CD14-positive monocyte (primary cell): ENCODE measurements around the gene MMP15. TPM values are rescaled to one million over a fixed set of nuclear protein-coding genes. Genes with fewer than 3 reads are reported as not detected.

Source experiments
- DNase-seq, 3 donors: peaks; one replicate each; pipeline ENCODE4 v3.0.0-alpha.2; 2011 to 2022
- H2AFZ ChIP-seq: 2 replicates; pipeline ENCODE4 v1.6.0; 2012; ENCODE audit warnings: mild to moderate bottlenecking, low read depth, low read length, inconsistent platforms; ENCODE audit not compliant: insufficient read depth, poor library complexity, severe bottlenecking
- H3K27ac ChIP-seq, 2 donors: 1 replicate in 1 of 2; 2 replicates in 1 of 2; pipeline ENCODE4 v1.5.1; 2012 to 2013; ENCODE audit warnings: low read length in 2 of 2, control low read depth in 1 of 2, inconsistent platforms in 1 of 2, low read depth in 1 of 2, mild to moderate bottlenecking in 1 of 2
- H3K27me3 ChIP-seq, 2 donors: one replicate each; pipeline versions ENCODE4 v1.6.0 to v1.6.1; 2011 to 2013; ENCODE audit warnings: low read length in 2 of 2; ENCODE audit not compliant: control insufficient read depth in 2 of 2, insufficient read depth in 2 of 2
- H3K36me3 ChIP-seq, 2 donors: replicated peaks in 1 of 2; 1 replicate in 1 of 2; 2 replicates in 1 of 2; pipeline versions ENCODE4 v1.5.1 to v1.6.1; 2012 to 2013; ENCODE audit warnings: low read length in 2 of 2, control low read depth in 1 of 2, inconsistent platforms in 1 of 2, mild to moderate bottlenecking in 1 of 2; ENCODE audit not compliant: insufficient read depth in 2 of 2, control insufficient read depth in 1 of 2
- H3K4me1 ChIP-seq, 2 donors: 1 replicate in 1 of 2; 2 replicates in 1 of 2; pipeline versions ENCODE4 v1.5.1 to v1.6.1; 2012 to 2013; ENCODE audit warnings: low read length in 2 of 2, control low read depth in 1 of 2, inconsistent platforms in 1 of 2, mild to moderate bottlenecking in 1 of 2, moderate library complexity in 1 of 2; ENCODE audit not compliant: insufficient read depth in 2 of 2, control insufficient read depth in 1 of 2
- H3K4me2 ChIP-seq: replicated peaks from 2 replicates; pipeline ENCODE3; 2012; ENCODE audit warnings: low read length, moderate library complexity, mild to moderate bottlenecking; ENCODE audit not compliant: poor library complexity, severe bottlenecking; ENCODE audit errors: extremely low read depth
- H3K4me3 ChIP-seq, 3 experiments: fragments of 200-600 bp in 1 of 3; sonication (generic) in 1 of 3; replicated peaks in 1 of 3; 1 replicate in 2 of 3; 2 replicates in 1 of 3; pipeline ENCODE4 v1.5.1; 2011 to 2013; ENCODE audit warnings: low read length in 3 of 3, mild to moderate bottlenecking in 3 of 3, control low read depth in 2 of 3, low read depth in 2 of 3, inconsistent platforms in 1 of 3, moderate library complexity in 1 of 3
- H3K79me2 ChIP-seq: 2 replicates; pipeline ENCODE4 v1.6.0; 2012; ENCODE audit warnings: mild to moderate bottlenecking, control low read depth, inconsistent platforms, low read length, moderate library complexity; ENCODE audit not compliant: insufficient read depth
- H3K9ac ChIP-seq: 2 replicates; pipeline ENCODE4 v1.6.0; 2017; ENCODE audit warnings: low read length, mild to moderate bottlenecking; ENCODE audit not compliant: insufficient read depth, poor library complexity, severe bottlenecking
- H3K9me3 ChIP-seq, 2 donors: replicated peaks in 1 of 2; 1 replicate in 1 of 2; 2 replicates in 1 of 2; pipeline versions ENCODE4 v1.5.1 to v1.6.1; 2012 to 2013; ENCODE audit warnings: low read length in 2 of 2, control low read depth in 1 of 2; ENCODE audit not compliant: control insufficient read depth in 1 of 2, insufficient read depth in 1 of 2
- H4K20me1 ChIP-seq: 2 replicates; pipeline ENCODE4 v1.6.0; 2012; ENCODE audit warnings: mild to moderate bottlenecking, low read length, control low read depth, moderate library complexity; ENCODE audit not compliant: insufficient read depth
- H3K27ac Mint-ChIP-seq, 7 donors: one replicate each; pipeline ENCODE4 v1.8.0; 2020; ENCODE audit warnings: mild to moderate bottlenecking in 7 of 7, mixed read lengths in 7 of 7, moderate library complexity in 6 of 7, inconsistent platforms in 2 of 7
- H3K27me3 Mint-ChIP-seq, 3 donors: one replicate each; pipeline ENCODE4 v1.8.0; 2021 to 2022; ENCODE audit warnings: low read depth in 3 of 3, mild to moderate bottlenecking in 3 of 3, mixed read lengths in 3 of 3, moderate library complexity in 3 of 3, inconsistent platforms in 1 of 3
- H3K36me3 Mint-ChIP-seq, 2 donors: one replicate each; pipeline ENCODE4 v1.8.0; 2020; ENCODE audit warnings: mixed read lengths in 2 of 2, inconsistent platforms in 1 of 2, mild to moderate bottlenecking in 1 of 2
- H3K4me1 Mint-ChIP-seq: one replicate; pipeline ENCODE4 v1.8.0; 2020; ENCODE audit warnings: mild to moderate bottlenecking, mixed read lengths
- H3K4me3 Mint-ChIP-seq, 2 donors: one replicate each; pipeline ENCODE4 v1.8.0; 2020; ENCODE audit warnings: mild to moderate bottlenecking in 2 of 2, mixed read lengths in 2 of 2, moderate library complexity in 1 of 2
- H3K9me3 Mint-ChIP-seq, 7 donors: one replicate each; pipeline ENCODE4 v1.8.0; 2020 to 2022; ENCODE audit warnings: mixed read lengths in 7 of 7, mild to moderate bottlenecking in 6 of 7, moderate library complexity in 6 of 7, inconsistent platforms in 2 of 7
- WGBS: methylation state at CpG from one replicate; pipeline ENCODE4 v1.1.5; 2013; ENCODE audit warnings: missing lambda C conversion rate; ENCODE audit not compliant: insufficient coverage; 5-methylcytosine and 5-hydroxymethylcytosine counted together
- intact Hi-C, 2 donors: fragments of 100-400 bp; cut with micrococcal nuclease; formaldehyde crosslinking; loops; one replicate each; pipeline versions ENCODE4 v1.15.0 to v1.15.1; 2023
- polyA plus RNA-seq, 3 donors: library from polyadenylated mRNA; depleted of rRNA in 1 of 3; unstranded in 2 of 3; stranded (reverse) in 1 of 3; fragments of 300-500 nt in 2 of 3; fragments of >200 nt in 1 of 3; fragmentation: Illumina TruSeq in 2 of 3; gene quantifications; 1 replicate in 2 of 3; 2 replicates in 1 of 3; pipeline ENCODE4 v1.2.3, GENCODE V29; 2012 to 2021
- TF ChIP-seq, protein P1 (sequence below): fragments of 200-600 bp; IDR thresholded peaks from one replicate; pipeline ENCODE4 v1.8.0; 2022; ENCODE audit warnings: antibody characterized with exemption, mild to moderate bottlenecking

MMP15 gene
- polyA plus RNA-seq, 3 donors: not detected

DNA sequence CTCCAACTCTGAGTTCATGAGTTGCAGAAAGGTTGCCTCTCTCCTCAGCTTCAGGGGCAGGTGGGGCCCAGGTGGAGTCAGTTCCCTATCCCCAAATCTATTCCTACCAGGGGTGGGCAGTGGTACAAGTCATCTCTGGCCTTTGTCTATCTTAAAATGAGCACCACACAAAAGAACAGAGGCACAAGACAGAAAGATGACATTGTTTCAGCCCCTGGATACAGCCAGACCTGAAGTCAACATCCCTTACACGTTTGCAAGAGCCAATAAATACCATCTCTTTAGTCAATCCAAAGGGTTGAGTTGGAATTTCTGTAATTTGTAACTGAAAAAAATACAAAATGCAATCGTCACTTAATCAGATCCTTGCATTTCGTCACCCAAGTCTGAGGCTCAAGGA, 32.2 kb downstream of the MMP15 start:
- no peaks in the 10 kb centered on the region for H3K36me3 ChIP-seq
- no peaks in the 10 kb centered on the region for H3K36me3 Mint-ChIP-seq
- no peak for DNase-seq
- no peak overlapping the region for H2AFZ ChIP-seq
- intact Hi-C loops: no loop called here
- 93% methylated on average over 2 of the region's 3 CpGs for WGBS
- H4K20me1 ChIP-seq: no peaks in the 10 kb centered on the region
- no peak overlapping the region for H3K27ac Mint-ChIP-seq
- H3K27me3 Mint-ChIP-seq: peaks cover 0 to 3% (median 2%) of the 10 kb centered on the region in 3 donors
- H3K9me3 Mint-ChIP-seq: peaks cover 0 to 2% (median 0%) of the 10 kb centered on the region in 7 donors
- H3K4me3 ChIP-seq: no peak overlapping the region
- no peak overlapping the region for H3K27ac ChIP-seq
- no peak overlapping the region for H3K4me3 Mint-ChIP-seq
- no peak overlapping the region for H3K9ac ChIP-seq
- H3K4me1 Mint-ChIP-seq: no peaks in the 10 kb centered on the region
- no peak overlapping the region for H3K4me2 ChIP-seq
- H3K4me1 ChIP-seq: no peaks in the 10 kb centered on the region
- H3K27me3 ChIP-seq: no peaks in the 10 kb centered on the region
- H3K79me2 ChIP-seq: no peaks in the 10 kb centered on the region
- H3K9me3 ChIP-seq: no peaks in the 10 kb centered on the region
- TF ChIP-seq, protein P1, sequence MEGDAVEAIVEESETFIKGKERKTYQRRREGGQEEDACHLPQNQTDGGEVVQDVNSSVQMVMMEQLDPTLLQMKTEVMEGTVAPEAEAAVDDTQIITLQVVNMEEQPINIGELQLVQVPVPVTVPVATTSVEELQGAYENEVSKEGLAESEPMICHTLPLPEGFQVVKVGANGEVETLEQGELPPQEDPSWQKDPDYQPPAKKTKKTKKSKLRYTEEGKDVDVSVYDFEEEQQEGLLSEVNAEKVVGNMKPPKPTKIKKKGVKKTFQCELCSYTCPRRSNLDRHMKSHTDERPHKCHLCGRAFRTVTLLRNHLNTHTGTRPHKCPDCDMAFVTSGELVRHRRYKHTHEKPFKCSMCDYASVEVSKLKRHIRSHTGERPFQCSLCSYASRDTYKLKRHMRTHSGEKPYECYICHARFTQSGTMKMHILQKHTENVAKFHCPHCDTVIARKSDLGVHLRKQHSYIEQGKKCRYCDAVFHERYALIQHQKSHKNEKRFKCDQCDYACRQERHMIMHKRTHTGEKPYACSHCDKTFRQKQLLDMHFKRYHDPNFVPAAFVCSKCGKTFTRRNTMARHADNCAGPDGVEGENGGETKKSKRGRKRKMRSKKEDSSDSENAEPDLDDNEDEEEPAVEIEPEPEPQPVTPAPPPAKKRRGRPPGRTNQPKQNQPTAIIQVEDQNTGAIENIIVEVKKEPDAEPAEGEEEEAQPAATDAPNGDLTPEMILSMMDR: no peak

DNA sequence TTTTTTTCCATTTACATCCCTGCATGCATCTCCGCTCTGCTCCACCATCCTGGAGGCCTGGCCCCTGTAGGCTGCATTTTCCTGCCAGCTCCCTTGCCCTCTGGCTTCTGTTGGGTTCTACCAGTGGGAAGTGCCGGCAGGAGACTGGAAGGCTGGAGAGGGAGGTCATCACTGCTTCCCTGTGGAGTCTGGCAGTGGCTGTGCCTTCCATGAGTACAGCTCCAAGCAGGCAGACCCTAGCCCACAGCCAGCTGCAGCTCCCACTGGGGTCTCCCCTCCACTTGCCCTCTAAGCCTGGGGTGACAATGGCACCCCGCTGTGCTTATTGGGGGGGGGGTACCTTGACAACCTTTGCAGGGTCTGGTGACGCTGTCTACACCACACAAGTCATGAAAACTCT, 37.3 kb downstream of the MMP15 start:
- no peaks in the 10 kb centered on the region for H3K4me1 ChIP-seq
- DNase-seq: no peak
- H4K20me1 ChIP-seq: no peaks in the 10 kb centered on the region
- peaks cover 0 to 2% (median 0%) of the 10 kb centered on the region in 3 donors for H3K27me3 Mint-ChIP-seq
- WGBS: 100% methylated on average over 2 of the region's 4 CpGs
- H3K9me3 ChIP-seq: no peaks in the 10 kb centered on the region
- no peaks in the 10 kb centered on the region for H3K9me3 Mint-ChIP-seq
- H3K4me3 ChIP-seq: no peak overlapping the region
- intact Hi-C loops: no loop called here
- H3K36me3 ChIP-seq: no peaks in the 10 kb centered on the region
- H3K27ac Mint-ChIP-seq: no peak overlapping the region
- H3K36me3 Mint-ChIP-seq: no peaks in the 10 kb centered on the region
- H3K9ac ChIP-seq: no peak overlapping the region
- TF ChIP-seq, protein P1: no peak
- H3K27ac ChIP-seq: no peak overlapping the region
- H3K4me2 ChIP-seq: no peak overlapping the region
- H2AFZ ChIP-seq: no peak overlapping the region
- no peaks in the 10 kb centered on the region for H3K4me1 Mint-ChIP-seq
- H3K79me2 ChIP-seq: no peaks in the 10 kb centered on the region
- no peak overlapping the region for H3K4me3 Mint-ChIP-seq
- no peaks in the 10 kb centered on the region for H3K27me3 ChIP-seq
